GM21381 (cell line): ENCODE measurements around the gene COBL.

Experiments
- ATAC-seq: cut with Tn5 transposase; IDR thresholded peaks from one replicate; pipeline ENCODE4 v1.9.1; 2021; ENCODE audit warnings: mild to moderate bottlenecking, moderate library complexity; ENCODE audit not compliant: unreplicated experiment

The COBL gene

GRCh38 chr7:50977421-50977820 lies 339.2 kb downstream of the COBL start:
- no peak for ATAC-seq

GRCh38 chr7:50976064-50976463 lies 340.5 kb downstream of the COBL start:
- ATAC-seq, result no peak

- no peak for ATAC-seq
These were observed 342.4 kb downstream of the COBL start for GRCh38 chr7:50974240-50974639.

- ATAC-seq, result no peak
These were observed 342.8 kb downstream of the COBL start for GRCh38 chr7:50973814-50974213.

GRCh38 chr7:50970092-50970491 lies 346.5 kb downstream of the COBL start:
- no peak for ATAC-seq
